GM18499 (cell line): ENCODE measurements around the gene SDR42E2.
"Not testable (repeated sequence)": the region's sequence is repeated elsewhere in the genome, so short reads cannot be mapped to it uniquely, and the experiment has no call there.

ENCODE experiments used
- ATAC-seq: cut with Tn5 transposase; IDR thresholded peaks from one replicate; pipeline ENCODE4 v1.9.1; 2021; ENCODE audit warnings: moderate number of reproducible peaks; ENCODE audit not compliant: insufficient read depth, unreplicated experiment

Gene SDR42E2

GRCh38 chr16:22190081-22190775 lies 27.9 kb downstream of the SDR42E2 start:
- peak; percentile 39 for ATAC-seq

DNA sequence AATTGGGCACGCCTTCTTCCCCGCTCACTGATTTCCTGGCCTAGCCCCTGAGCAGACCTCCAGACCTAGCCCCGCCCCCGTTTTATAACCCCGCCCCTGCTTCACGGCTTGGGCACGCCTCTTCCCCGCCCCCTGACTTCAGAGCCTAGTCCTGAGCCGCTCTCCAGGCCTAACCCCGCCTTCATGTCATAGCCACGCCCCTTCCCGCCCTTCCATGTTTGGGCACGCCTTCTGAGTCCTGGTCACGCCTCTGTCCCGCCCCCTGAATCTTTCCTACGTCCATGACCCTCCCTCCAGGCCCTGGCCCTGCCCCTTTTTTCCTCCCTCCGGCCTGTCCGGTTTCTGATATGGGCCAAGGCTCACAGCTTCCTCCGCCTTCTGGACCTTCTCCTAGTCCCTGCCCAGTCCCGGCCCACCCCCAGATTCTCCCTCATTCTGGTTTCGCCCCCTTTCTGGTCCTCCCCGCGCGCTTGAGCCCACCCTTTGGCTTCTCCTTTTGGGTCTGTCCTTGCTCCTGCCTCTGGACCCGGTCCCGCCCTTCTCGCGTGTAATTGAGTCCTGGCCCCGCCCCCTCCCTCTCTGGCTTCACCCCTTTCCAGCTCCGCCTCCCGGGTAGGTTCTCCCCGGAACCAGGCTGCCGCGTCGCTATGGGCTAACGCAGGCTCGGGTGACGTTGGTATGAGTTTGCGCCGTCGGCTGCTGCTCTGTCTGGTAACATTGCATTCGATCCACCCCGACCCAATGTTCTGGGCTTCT lies 28.6 kb downstream of the SDR42E2 start:
- no peak for ATAC-seq

GRCh38 chr16:22191532-22192260 lies 29.4 kb downstream of the SDR42E2 start:
- ATAC-seq = no peak

DNA sequence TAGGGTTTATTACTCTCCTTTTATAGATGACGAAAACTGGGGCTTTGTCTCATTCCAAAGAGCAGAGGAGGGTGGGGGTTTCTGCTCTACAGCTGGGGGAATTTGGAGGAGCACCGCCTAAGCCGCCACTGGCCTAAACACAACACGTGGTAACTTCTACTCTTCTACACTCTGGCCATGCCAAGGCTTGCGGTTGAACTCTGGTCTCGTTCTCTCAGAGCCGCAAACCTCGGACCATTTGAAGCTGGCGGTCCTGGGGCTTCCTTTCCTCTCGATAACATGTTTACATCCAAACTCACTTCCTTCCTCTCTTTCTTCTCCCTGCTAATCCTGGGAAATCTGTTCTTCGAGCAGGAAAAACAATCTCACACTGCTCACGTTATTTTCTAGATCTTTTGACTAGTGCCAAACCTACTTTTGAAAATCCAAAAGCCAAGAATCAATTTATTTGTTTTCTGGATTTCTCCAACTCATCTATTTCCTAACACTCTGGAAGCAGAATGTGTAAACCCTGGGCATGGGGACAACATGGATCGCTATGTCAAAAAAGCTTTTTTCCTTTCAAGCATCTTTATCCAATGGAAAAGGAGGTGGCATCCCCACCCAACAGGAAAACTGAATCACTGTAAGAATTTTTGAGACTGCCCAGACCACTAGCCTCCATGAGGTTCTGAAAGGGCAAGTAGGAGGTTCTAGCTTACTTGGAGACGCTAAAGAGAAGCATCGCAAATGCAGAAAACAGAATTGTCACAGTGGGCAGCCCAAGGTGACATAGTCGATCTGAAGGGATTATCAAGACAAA lies 30.2 kb downstream of the SDR42E2 start:
- ATAC-seq = no peak

GRCh38 chr16:22193063-22193411 lies 30.7 kb downstream of the SDR42E2 start:
- no peak for ATAC-seq

GRCh38 chr16:22194707-22195444 lies 32.6 kb downstream of the SDR42E2 start:
- ATAC-seq = no peak

- no peak for ATAC-seq
Observed at GRCh38 chr16:22195445-22195694, 33.1 kb downstream of the SDR42E2 start.

DNA sequence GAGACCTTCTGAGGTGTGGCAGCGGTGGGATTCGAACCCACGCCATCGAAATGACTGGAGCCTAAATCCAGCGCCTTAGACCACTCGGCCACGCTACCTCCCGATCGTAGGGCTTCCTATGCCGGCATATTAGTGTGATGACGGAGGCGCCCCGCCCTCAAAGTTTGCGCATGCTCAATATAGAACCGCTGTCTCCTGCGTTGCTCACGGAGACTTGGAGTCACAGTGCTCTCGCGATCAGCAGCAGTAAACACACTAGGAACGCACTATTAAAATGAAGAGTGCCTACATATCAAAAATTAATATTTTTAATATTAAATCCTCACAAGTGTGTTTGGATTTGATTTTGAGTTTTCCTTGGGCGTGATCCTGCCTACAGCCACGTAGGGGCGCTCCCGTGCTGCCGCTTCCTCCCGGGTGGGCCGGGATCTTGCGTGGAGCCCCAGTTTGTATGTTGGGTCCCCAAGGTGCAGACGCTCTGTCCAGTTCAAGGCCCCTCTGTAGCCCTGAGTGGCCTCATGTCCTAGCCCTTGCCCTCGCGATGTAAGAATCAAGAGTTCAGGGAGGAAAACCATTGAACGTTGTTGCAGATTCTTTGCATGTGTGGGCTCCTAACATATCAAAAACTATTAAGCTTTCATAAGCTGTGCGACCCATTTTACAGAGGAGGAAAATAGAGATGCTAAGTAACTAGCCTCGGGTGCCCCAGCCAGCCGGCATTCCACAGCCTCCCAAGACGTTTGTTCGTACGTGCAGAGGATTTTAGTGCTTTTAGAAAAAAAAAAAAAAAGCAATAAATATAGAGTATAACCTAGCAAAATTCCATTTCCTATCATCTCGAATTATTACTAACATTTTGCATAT lies 33.6 kb downstream of the SDR42E2 start:
- ATAC-seq = no peak

DNA sequence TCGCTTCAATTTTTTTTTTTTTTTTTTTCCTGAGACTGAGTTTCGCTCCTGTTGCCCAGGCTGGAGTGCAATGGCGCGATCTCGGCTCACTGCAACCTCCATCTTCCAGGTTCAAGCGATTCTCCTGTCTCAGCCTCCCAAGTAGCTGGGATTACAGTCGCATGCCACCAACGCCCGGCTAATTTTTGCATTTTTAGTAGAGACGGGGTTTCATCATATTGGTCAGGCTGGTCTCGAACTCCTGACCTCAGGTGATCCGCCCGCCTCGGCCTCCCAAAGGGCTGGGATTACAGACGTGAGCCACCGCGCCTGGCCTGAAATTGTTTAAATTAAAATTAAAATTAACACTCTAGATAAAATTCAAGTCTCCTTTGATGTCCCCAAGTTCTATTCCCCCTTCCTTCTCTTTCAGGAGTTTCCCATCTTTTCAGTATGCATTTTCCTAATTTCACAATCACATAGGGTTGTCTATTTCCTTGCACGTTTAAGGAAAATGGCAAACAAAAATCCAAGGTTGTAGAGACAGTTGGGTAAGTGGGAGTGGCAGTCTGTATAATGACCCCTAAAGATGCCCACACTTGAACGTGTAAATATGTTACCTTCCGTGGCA lies 34.4 kb downstream of the SDR42E2 start:
- not testable (repeated sequence) for ATAC-seq

DNA sequence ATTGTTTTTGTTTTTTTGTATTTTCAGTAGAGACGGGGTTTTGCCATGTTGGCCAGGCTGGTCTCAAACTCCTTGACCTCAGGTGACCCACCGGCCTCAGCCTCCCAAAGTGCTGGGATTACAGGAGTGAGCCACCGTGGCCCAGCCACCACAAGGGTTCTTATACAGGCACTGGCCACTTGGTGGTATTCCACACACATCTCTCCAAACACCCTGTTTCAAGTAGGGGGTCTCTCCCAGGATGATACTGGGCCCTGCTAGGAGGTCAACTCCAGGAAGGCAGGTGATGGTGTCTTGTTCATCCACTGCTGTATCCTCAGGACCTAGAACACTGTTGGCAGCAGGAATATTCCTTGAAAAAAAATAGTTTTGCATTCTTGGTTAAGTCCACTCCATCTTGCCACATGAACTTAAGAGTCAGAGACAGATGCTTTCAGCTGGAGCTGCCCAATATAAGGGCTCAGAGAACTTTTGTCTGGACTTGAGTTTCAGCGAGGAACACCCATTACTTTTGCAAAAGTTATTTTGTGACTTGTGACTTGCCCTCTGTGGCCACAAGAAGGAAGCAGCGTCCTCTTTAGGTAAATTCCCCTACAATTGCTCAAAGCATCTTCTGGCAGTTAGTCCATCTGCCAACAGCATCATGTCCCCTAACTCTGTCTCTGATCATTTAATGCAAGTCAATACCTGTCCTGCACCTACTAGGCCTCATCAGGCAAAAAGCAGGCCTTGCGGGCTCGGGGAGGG lies 36.4 kb downstream of the SDR42E2 start:
- no peak for ATAC-seq

- no peak for ATAC-seq
Observed at GRCh38 chr16:22202261-22202637, 39.9 kb downstream of the SDR42E2 start.

DNA sequence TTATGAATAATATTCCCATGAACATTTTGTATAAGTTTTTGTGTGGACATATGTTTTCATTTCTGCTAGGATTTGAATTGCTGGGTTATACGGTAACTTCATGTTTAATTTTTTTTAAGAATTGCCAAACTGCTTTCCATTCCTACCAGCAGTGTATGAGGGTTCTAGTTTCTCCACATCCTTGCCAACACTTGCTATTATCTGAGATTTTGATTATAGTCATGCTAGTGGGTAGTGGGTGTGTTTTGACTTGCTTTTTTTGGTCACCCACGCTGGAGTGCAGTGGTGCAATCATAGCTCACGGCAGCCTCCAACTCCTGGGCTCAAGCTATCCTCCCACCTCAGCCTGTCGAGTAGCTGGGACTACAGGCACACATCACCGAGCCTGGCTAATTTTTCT lies 40.8 kb downstream of the SDR42E2 start:
- no peak for ATAC-seq

- ATAC-seq = no peak
Observed at GRCh38 chr16:22204091-22204655, 41.9 kb downstream of the SDR42E2 start.

- ATAC-seq = no peak
Observed at GRCh38 chr16:22205577-22206012, 43.3 kb downstream of the SDR42E2 start.

DNA sequence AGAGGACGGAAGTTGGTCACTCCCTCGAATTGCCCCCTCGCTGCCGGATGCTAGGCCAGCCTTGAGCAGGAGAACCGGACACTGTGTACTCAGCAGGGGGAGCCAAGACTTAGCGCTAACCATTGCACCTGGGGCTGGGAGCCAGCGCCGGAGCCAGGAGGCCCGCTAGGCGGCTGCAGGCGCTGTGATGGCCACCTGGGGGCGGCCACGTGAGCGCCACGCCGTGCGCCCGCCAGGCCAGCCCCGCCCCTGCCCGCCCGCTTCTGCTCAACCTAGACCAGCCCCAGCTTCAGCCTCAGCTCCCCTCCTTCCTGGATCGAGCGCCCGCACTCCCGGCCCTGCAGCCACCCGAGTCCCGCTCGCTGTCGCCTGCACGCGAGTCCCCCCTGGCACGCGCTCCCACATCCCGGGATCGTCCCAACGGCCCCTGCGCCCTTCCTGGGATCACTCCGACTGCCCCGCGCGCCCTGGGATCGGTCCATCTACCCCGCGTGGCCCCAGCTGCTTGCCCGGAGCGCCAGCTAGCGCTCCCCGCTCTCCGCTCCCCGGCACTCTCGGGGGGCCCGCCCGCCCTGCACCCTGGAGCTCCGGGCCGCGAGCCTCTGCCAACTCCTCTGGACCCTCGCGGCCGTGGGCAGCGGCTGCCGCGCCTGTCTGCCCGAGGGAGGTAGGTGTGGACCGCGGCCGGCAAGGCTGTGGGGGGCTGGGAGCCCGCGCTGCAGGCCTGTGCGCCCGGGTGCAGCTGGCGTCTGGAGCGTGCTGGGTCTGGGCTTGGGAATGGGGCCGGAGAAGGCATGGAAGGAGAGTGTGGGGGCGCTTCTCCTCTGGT lies 43.9 kb downstream of the SDR42E2 start, which contains the start of gene EEF2K:
Gene EEF2K, plus strand, starts transcription at position 266 of the 829 bp plus-strand sequence. CDS start 19,452 bp downstream, outside the sequence.
- peak; percentile 62 for ATAC-seq

DNA sequence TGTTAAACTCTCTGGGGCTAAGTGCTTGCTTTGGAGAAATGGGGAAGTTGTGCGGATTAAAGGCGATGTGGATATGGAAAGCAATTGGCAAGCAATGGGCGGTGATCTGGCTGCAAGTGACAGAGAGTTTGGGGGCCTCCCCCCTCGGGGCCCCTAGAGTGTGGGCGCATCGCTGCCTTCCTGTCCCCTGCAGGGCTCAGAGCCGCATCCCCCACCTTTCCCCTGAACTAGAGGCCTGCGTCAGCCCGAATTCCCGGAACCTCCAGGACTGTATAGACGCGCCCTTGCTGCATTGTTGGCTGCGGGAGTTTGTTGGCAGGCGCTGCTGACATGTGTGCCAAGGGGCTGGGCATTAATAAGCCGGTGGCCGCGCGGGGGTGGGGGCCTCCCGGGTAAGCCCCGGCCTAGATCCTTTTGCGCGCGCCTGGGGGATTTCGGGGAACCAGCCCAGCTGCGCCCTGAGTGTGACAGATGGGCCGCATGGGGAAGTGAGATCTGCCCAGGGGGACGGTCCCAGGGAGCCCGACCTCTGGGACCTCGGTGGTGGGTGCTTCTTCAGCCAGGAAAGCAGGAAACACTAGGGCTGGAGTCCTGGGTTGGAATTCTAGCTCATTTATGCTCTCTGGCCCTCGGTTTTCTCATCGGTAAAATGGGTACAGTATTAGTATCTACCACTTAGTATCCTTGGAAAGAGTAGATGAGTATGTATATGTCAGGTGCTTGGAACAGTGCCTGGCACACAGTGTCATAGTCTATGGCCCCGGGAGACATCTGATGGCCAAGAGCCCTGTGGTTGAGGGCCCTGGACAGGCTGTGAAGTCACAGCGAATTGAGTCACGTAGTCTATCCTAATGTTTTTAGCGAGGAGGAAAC lies 44.8 kb downstream of the SDR42E2 start:
- no peak for ATAC-seq
